Measurements from ENCODE around the gene LHX4. TPM values are rescaled to one million over a fixed set of nuclear protein-coding genes. Genes with fewer than 3 reads are reported as not detected.

Gene LHX4
- total RNA-seq, 4 donors from 2014 or later = 0.48 to 1.2 TPM; not detected in 2

- in situ Hi-C loops (cut with MboI; ENCODE audit: low pct_ligation_motif_present in 1 of 4, low pct_unique_long_range_greater_than_20kb in 1 of 4, low sequenced_read_pairs in 3 of 4) = loop anchor here (5.0 to 25.0 kb wide), 4 partner anchors 161 to 233 kb away; no protein-coding TSS in a partner anchor
- H3K36me3 ChIP-seq = no peaks in the 10 kb centered on the region
- intact Hi-C loops (cut with DNase I; ENCODE audit: low total_unique reads) = loop anchor here (10.0 kb wide), 1 partner anchor 221 kb away; no protein-coding TSS in a partner anchor
- H3K4me1 ChIP-seq = no peaks in the 10 kb centered on the region
- DNase-seq = no peak
- 56 to 76% methylated on average over 3 to 31 of the region's 31 CpGs for WGBS, 2 donors (ENCODE audit: low coverage in 1 of 2)
- TF ChIP-seq POLR2AphosphoS5 (IDR thresholded peaks at IDR 0.05) (no peak), CTCF (IDR thresholded peaks at IDR 0.05) (no peak), EP300 (IDR thresholded peaks at IDR 0.05; ENCODE audit: low read depth) (no peak), POLR2A (IDR thresholded peaks at IDR 0.05) (no peak)
- no peaks in the 10 kb centered on the region for H3K9me3 ChIP-seq
- H3K27me3 ChIP-seq = peaks cover 46% of the 10 kb centered on the region
- no peak overlapping the region for H3K27ac ChIP-seq
- H3K4me3 ChIP-seq = no peak overlapping the region
Observed at GRCh38 chr1:180253585-180254495, 23.8 kb downstream of the LHX4 start.

- Histone ChIP-seq H3K4me3 (no peak overlapping the region), H3K4me1 (no peaks in the 10 kb centered on the region), H3K9me3 (no peaks in the 10 kb centered on the region), H3K27me3 (peaks cover 52% of the 10 kb centered on the region), H3K36me3 (no peaks in the 10 kb centered on the region), H3K27ac (no peak overlapping the region)
- 88 to 96% methylated on average over 4 to 9 of the region's 9 CpGs for WGBS, 2 donors (ENCODE audit: low coverage in 1 of 2)
- in situ Hi-C loops (cut with MboI; ENCODE audit: low pct_ligation_motif_present in 1 of 4, low pct_unique_long_range_greater_than_20kb in 1 of 4, low sequenced_read_pairs in 3 of 4) = loop anchor here (5.0 to 25.0 kb wide), 4 partner anchors 160 to 233 kb away; no protein-coding TSS in a partner anchor
- TF ChIP-seq EP300 (IDR thresholded peaks at IDR 0.05; ENCODE audit: low read depth) = no peak
- no peak for TF ChIP-seq POLR2A (IDR thresholded peaks at IDR 0.05)
- TF ChIP-seq POLR2AphosphoS5 (IDR thresholded peaks at IDR 0.05) = no peak
- TF ChIP-seq CTCF (IDR thresholded peaks at IDR 0.05) = no peak
- intact Hi-C loops (cut with DNase I; ENCODE audit: low total_unique reads) = loop anchor here (10.0 kb wide), 1 partner anchor 220 kb away; no protein-coding TSS in a partner anchor
- no peak for DNase-seq
Observed at GRCh38 chr1:180254496-180254819, 24.4 kb downstream of the LHX4 start.

- H3K9me3 ChIP-seq = no peaks in the 10 kb centered on the region
- intact Hi-C loops (cut with DNase I; ENCODE audit: low total_unique reads) = loop anchor here (10.0 kb wide), 1 partner anchor 220 kb away; no protein-coding TSS in a partner anchor
- WGBS, 2 donors (ENCODE audit: low coverage in 1 of 2) = 83 to 90% methylated on average over 1 to 11 of the region's 11 CpGs
- no peaks in the 10 kb centered on the region for H3K36me3 ChIP-seq
- H3K4me1 ChIP-seq = no peaks in the 10 kb centered on the region
- DNase-seq = no peak
- H3K4me3 ChIP-seq = no peak overlapping the region
- in situ Hi-C loops (cut with MboI; ENCODE audit: low pct_ligation_motif_present in 1 of 4, low pct_unique_long_range_greater_than_20kb in 1 of 4, low sequenced_read_pairs in 3 of 4) = loop anchor here (5.0 to 25.0 kb wide), 4 partner anchors 160 to 232 kb away; no protein-coding TSS in a partner anchor
- H3K27ac ChIP-seq = no peak overlapping the region
- H3K27me3 ChIP-seq = peaks cover 54% of the 10 kb centered on the region
- no peak for TF ChIP-seq CTCF (IDR thresholded peaks at IDR 0.05)
- no peak for TF ChIP-seq POLR2AphosphoS5 (IDR thresholded peaks at IDR 0.05)
- TF ChIP-seq POLR2A (IDR thresholded peaks at IDR 0.05) = no peak
- TF ChIP-seq EP300 (IDR thresholded peaks at IDR 0.05; ENCODE audit: low read depth) = no peak
Observed at GRCh38 chr1:180254854-180255253, 24.8 kb downstream of the LHX4 start.

DNA sequence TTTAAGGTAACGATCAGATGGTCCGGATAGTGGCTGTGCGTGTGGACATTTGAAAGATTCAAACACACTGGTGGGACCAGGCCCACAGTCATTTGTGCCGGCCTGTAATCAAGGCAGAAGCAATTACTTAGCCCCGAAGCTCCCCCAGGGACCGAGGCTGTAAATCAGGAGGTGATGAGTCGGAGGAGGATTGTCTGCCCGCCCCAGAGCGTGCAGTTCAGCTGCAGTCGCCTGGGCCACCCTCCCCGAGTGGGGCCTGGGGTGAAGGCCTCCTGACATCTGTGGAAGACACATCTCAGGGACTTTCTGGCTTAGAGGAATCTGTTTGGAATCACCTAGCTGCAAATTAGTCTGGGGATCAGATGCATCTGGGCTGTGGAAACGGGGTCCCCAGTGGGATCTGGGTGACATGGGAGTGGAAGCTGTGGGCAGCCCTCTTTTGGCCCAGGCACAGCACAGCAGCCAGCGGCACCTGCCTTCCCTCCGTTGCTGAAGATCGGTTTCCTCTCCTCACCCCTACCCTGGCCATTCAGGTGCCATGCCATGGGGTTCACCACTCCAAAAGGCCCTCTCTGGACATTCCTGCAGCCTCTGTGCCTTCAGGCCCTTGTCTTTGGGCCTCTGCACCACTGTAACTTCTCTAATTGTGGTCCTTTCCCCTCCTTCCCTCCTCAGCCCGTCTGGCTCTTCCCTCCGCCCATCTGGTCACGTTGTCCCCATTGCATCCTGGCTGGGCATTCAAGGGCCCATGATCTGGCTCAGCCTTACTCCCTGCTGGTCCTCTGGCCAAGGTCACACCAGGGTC is 25.7 kb downstream of the LHX4 start:
- DNase-seq = no peak
- Histone ChIP-seq H3K4me1 (no peaks in the 10 kb centered on the region), H3K27me3 (peaks cover 54% of the 10 kb centered on the region), H3K9me3 (no peaks in the 10 kb centered on the region), H3K27ac (no peak overlapping the region), H3K36me3 (no peaks in the 10 kb centered on the region), H3K4me3 (no peak overlapping the region)
- intact Hi-C loops (cut with DNase I; ENCODE audit: low total_unique reads) = loop anchor here (10.0 kb wide), 1 partner anchor 219 kb away; no protein-coding TSS in a partner anchor
- TF ChIP-seq POLR2A (IDR thresholded peaks at IDR 0.05) = no peak
- TF ChIP-seq POLR2AphosphoS5 (IDR thresholded peaks at IDR 0.05) = no peak
- no peak for TF ChIP-seq EP300 (IDR thresholded peaks at IDR 0.05; ENCODE audit: low read depth)
- no peak for TF ChIP-seq CTCF (IDR thresholded peaks at IDR 0.05)
- in situ Hi-C loops (cut with MboI; ENCODE audit: low pct_ligation_motif_present in 1 of 4, low pct_unique_long_range_greater_than_20kb in 1 of 4, low sequenced_read_pairs in 3 of 4) = loop anchor here (10.0 to 25.0 kb wide), 2 partner anchors 159 to 232 kb away; no protein-coding TSS in a partner anchor
- 68% methylated on average over 18 of the region's 18 CpGs; no CpG with 5 or more reads in 1 of the 2 donors for WGBS, 2 donors (ENCODE audit: low coverage in 1 of 2)

All from transverse colon (tissue), 4 donors.